Natural killer cell (primary cell): ENCODE measurements around the gene SLC9C1. TPM values are rescaled to one million over a fixed set of nuclear protein-coding genes. Genes with fewer than 3 reads are reported as not detected.

Experiments used
- ATAC-seq, 3 donors: fragments of 150-1000 bp in 2 of 3; fragments of 200-7000 bp in 1 of 3; cut with Tn5 transposase; 1 replicate in 1 of 3; 2 replicates in 2 of 3; pipeline ENCODE4 v1.10.0; 2021; ENCODE audit warnings: mild to moderate bottlenecking in 2 of 3, moderate library complexity in 2 of 3
- DNase-seq, 2 donors: peaks; one replicate each; pipeline versions ENCODE4 v3.0.0 to v3.0.0-alpha.2; 2013 to 2021; ENCODE audit warnings: mixed read lengths in 1 of 2
- H3K27ac ChIP-seq: one replicate; pipeline ENCODE4 v1.5.1; 2013; ENCODE audit warnings: mild to moderate bottlenecking, low read length
- H3K27me3 ChIP-seq: one replicate; pipeline ENCODE4 v1.6.1; 2013; ENCODE audit warnings: low read length; ENCODE audit not compliant: control insufficient read depth, insufficient read depth
- H3K36me3 ChIP-seq: one replicate; pipeline ENCODE4 v1.6.1; 2013; ENCODE audit warnings: low read length; ENCODE audit not compliant: control insufficient read depth, insufficient read depth
- H3K4me1 ChIP-seq: one replicate; pipeline ENCODE4 v1.6.1; 2013; ENCODE audit warnings: low read length; ENCODE audit not compliant: control insufficient read depth, insufficient read depth
- H3K4me3 ChIP-seq: one replicate; pipeline ENCODE4 v1.5.1; 2013; ENCODE audit warnings: low read length
- H3K9me3 ChIP-seq: one replicate; pipeline ENCODE4 v1.6.1; 2013; ENCODE audit warnings: low read length; ENCODE audit not compliant: control insufficient read depth, insufficient read depth
- H3K27ac Mint-ChIP-seq, 2 donors: one replicate each; pipeline ENCODE4 v1.8.0; 2022; ENCODE audit warnings: mild to moderate bottlenecking in 2 of 2, mixed read lengths in 2 of 2, moderate library complexity in 1 of 2
- H3K27me3 Mint-ChIP-seq, 2 donors: one replicate each; pipeline ENCODE4 v1.8.0; 2022; ENCODE audit warnings: low read depth in 2 of 2, mixed read lengths in 2 of 2
- H3K36me3 Mint-ChIP-seq: one replicate; pipeline ENCODE4 v1.8.0; 2022; ENCODE audit warnings: mixed read lengths
- H3K4me1 Mint-ChIP-seq, 2 donors: one replicate each; pipeline ENCODE4 v1.8.0; 2022; ENCODE audit warnings: mixed read lengths in 2 of 2
- H3K4me3 Mint-ChIP-seq: one replicate; pipeline ENCODE4 v1.8.0; 2022; ENCODE audit warnings: mild to moderate bottlenecking, moderate library complexity, mixed read lengths
- H3K9me3 Mint-ChIP-seq, 2 donors: one replicate each; pipeline ENCODE4 v1.8.0; 2022; ENCODE audit warnings: mixed read lengths in 2 of 2
- WGBS: methylation state at CpG from one replicate; pipeline ENCODE4 v1.1.7; 2013; ENCODE audit warnings: missing lambda C conversion rate; ENCODE audit not compliant: insufficient coverage; 5-methylcytosine and 5-hydroxymethylcytosine counted together
- intact Hi-C: fragments of 100-400 bp; cut with micrococcal nuclease; formaldehyde crosslinking; loops from one replicate; pipeline ENCODE4 v1.14.2; 2022
- total RNA-seq, 4 donors: library from RNA; stranded (reverse); fragments of 120-200 nt in 1 of 4; gene quantifications; one replicate each; pipeline versions ENCODE4 v1.2.3 to v1.2.4, GENCODE V29; 2013 to 2022
- TF ChIP-seq, protein P1 (sequence below): fragments of 200-600 bp; IDR thresholded peaks from one replicate; pipeline ENCODE4 v1.8.0; 2022; ENCODE audit warnings: antibody characterized with exemption

The SLC9C1 gene
- total RNA-seq, 3 donors from 2014 or later (not counting 1 experiment from before 2014, with no cell fraction given) = not detected

GRCh38 chr3:112320691-112321090 lies 26.7 kb upstream of the SLC9C1 start:
- WGBS = 80% methylated on average over 1 of the region's 1 CpG
- DNase-seq (no peak), ATAC-seq (no peak)
- Histone ChIP-seq H3K27ac (no peak overlapping the region), H3K4me3 (no peak overlapping the region), H3K36me3 (no peaks in the 10 kb centered on the region), H3K9me3 (no peaks in the 10 kb centered on the region), H3K27me3 (peaks cover 2% of the 10 kb centered on the region), H3K4me1 (no peaks in the 10 kb centered on the region)
- Mint-ChIP-seq H3K36me3 (no peaks in the 10 kb centered on the region), H3K27ac (no peak overlapping the region), H3K27me3 (peaks cover 12% of the 10 kb centered on the region in 2 donors), H3K9me3 (no peaks in the 10 kb centered on the region), H3K4me1 (no peaks in the 10 kb centered on the region), H3K4me3 (no peak overlapping the region)
- TF ChIP-seq, protein P1, sequence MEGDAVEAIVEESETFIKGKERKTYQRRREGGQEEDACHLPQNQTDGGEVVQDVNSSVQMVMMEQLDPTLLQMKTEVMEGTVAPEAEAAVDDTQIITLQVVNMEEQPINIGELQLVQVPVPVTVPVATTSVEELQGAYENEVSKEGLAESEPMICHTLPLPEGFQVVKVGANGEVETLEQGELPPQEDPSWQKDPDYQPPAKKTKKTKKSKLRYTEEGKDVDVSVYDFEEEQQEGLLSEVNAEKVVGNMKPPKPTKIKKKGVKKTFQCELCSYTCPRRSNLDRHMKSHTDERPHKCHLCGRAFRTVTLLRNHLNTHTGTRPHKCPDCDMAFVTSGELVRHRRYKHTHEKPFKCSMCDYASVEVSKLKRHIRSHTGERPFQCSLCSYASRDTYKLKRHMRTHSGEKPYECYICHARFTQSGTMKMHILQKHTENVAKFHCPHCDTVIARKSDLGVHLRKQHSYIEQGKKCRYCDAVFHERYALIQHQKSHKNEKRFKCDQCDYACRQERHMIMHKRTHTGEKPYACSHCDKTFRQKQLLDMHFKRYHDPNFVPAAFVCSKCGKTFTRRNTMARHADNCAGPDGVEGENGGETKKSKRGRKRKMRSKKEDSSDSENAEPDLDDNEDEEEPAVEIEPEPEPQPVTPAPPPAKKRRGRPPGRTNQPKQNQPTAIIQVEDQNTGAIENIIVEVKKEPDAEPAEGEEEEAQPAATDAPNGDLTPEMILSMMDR = no peak
- intact Hi-C loops = no loop called here

DNA sequence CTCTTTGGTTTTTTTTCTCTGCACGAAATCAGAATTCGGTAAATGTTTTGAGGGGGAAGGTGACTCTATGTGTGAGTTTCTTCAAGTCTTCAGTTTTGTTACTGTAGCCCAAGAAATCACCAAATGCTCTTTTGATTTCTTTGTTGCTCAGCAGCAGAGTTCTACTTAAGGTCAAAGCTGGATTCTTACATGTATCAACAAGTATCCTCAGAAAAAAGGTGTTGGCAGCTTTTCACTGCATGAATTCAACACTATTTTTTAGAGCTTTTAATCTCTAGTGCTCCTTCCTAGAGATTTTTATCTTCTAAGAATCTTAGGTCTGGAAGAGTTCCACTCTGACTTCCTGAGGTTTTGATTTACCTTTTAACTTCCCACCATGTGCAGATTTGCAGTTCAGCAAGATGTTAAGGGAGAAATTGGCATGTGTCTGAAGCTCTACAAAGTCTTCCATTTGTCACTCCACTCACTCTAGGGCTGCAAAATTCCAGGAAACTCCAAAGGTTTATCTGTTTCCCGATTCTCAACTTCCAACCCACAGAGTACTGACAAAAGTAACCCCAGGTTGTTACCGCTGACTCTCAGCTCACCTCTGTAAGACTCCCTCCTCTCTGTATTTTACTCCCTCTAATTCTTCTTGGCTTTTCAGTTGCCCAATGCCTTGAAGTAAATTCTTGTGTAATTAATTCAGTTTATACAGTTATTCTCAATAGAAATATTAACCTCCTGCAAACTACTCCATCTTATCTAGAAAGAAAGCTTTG lies 25.7 kb upstream of the SLC9C1 start:
- H3K27me3 Mint-ChIP-seq = peaks cover 12 to 16% of the 10 kb centered on the region in 2 donors
- H3K4me3 Mint-ChIP-seq = no peak overlapping the region
- TF ChIP-seq, protein P1 = no peak
- no peaks in the 10 kb centered on the region for H3K36me3 Mint-ChIP-seq
- peaks cover 2% of the 10 kb centered on the region for H3K27me3 ChIP-seq
- intact Hi-C loops = no loop called here
- H3K9me3 ChIP-seq = no peaks in the 10 kb centered on the region
- H3K4me1 Mint-ChIP-seq = no peaks in the 10 kb centered on the region
- DNase-seq = no peak
- ATAC-seq = no peak
- no peak overlapping the region for H3K27ac ChIP-seq
- no peaks in the 10 kb centered on the region for H3K36me3 ChIP-seq
- no peak overlapping the region for H3K27ac Mint-ChIP-seq
- no peaks in the 10 kb centered on the region for H3K9me3 Mint-ChIP-seq
- WGBS = 95% methylated on average over 3 of the region's 4 CpGs
- no peaks in the 10 kb centered on the region for H3K4me1 ChIP-seq
- no peak overlapping the region for H3K4me3 ChIP-seq

- intact Hi-C loops = no loop called here
- Histone ChIP-seq H3K36me3 (no peaks in the 10 kb centered on the region), H3K4me1 (no peaks in the 10 kb centered on the region), H3K4me3 (no peak overlapping the region), H3K9me3 (no peaks in the 10 kb centered on the region), H3K27ac (no peak overlapping the region), H3K27me3 (no peaks in the 10 kb centered on the region)
- H3K27me3 Mint-ChIP-seq = peaks cover 0 to 16% of the 10 kb centered on the region in 2 donors
- 36% methylated on average over 1 of the region's 1 CpG for WGBS
- H3K9me3 Mint-ChIP-seq = no peaks in the 10 kb centered on the region
- no peaks in the 10 kb centered on the region for H3K36me3 Mint-ChIP-seq
- H3K4me1 Mint-ChIP-seq = no peaks in the 10 kb centered on the region
- no peak overlapping the region for H3K27ac Mint-ChIP-seq
- DNase-seq (no peak), ATAC-seq (no peak)
- no peak overlapping the region for H3K4me3 Mint-ChIP-seq
- TF ChIP-seq, protein P1 = no peak
Observed at GRCh38 chr3:112315791-112316190, 21.8 kb upstream of the SLC9C1 start.

DNA sequence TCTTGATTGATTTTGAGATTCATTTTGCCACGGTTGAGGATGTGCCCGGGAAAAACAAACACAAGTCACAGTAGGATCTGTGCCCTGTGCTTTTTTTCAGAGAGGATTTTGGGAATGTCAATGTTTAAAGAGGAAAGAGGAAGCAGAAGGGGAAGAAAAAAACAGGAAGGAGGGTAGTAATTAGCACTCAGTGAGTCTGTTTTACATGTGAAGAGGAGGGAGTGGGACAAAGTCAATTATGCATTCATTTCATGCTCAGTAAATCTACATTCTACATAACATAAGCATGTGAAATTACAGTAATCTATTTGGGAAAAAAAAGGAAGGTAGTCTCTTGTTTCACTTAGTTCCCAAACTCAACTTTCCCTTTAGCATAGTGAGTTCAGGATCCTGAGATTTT lies 20.6 kb upstream of the SLC9C1 start:
- TF ChIP-seq, protein P1 = no peak
- H3K9me3 Mint-ChIP-seq = no peaks in the 10 kb centered on the region
- peaks cover 0 to 13% of the 10 kb centered on the region in 2 donors for H3K27me3 Mint-ChIP-seq
- H3K27ac Mint-ChIP-seq = no peak overlapping the region
- Histone ChIP-seq H3K4me1 (no peaks in the 10 kb centered on the region), H3K9me3 (no peaks in the 10 kb centered on the region), H3K36me3 (no peaks in the 10 kb centered on the region), H3K27me3 (no peaks in the 10 kb centered on the region), H3K27ac (no peak overlapping the region), H3K4me3 (no peak overlapping the region)
- no peak overlapping the region for H3K4me3 Mint-ChIP-seq
- intact Hi-C loops = no loop called here
- ATAC-seq (no peak), DNase-seq (no peak)
- WGBS = 98% methylated on average over 2 of the region's 2 CpGs
- H3K36me3 Mint-ChIP-seq = no peaks in the 10 kb centered on the region
- H3K4me1 Mint-ChIP-seq = no peaks in the 10 kb centered on the region
